G401.6 (cell line): Measurements from ENCODE around the gene SLC41A1.
"Not testable (repeated sequence)": the region's sequence is repeated elsewhere in the genome, so short reads cannot be mapped to it uniquely, and the experiment has no call there.

ENCODE experiments used
- FAIRE-seq: peaks from 2 replicates; lab custom pipeline; 2012; peaks lifted over from hg19 to GRCh38; lab: Jason Lieb, UNC

Gene SLC41A1

DNA sequence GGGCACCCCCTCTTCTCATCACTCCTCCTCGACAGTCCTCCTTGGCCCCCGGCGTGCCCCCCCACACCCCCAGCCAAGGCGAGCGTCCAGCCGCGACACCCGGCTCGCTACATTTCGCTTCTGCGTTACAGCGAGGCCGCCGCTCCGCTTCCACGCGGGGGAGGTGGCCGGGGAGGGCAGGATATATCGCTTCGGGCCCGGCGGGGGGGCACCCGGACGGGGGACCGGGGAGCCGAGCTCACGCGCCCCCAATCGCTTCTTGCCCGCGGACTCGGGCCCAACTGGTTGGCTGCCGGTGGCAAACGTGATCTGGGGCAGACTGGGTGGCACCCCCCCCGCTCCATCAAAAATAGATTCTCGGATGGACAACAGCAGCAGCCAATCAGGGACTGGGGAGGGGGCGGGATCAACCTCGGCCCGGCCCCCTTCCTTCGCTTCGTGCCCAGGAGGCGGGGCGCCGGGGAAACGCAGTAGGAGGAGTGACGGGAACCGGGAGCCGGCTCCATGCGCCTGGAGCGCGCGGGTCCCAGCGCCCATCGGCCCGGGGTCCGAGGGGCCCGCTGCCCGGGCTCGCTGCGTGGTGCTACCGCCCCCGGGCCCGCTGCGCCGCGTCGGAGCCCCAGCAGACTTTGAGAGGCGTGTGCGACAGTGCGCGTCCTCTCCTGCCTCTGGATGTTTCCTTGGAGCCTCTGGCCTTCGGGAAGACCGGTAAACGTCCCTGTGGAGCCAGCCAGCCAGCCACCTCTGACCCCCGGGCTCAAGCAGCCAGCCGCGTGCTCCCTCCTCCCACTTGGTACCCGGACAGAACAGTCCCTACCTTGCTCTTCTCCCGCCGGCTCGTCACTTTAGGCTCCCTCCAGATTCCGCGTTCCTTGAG, at the start of gene SLC41A1:
Gene SLC41A1 (minus strand): TSS at position 321 of the 877 bp plus-strand sequence. CDS start 2,757 bp downstream, outside the sequence.
- peak; percentile 87 for FAIRE-seq

DNA sequence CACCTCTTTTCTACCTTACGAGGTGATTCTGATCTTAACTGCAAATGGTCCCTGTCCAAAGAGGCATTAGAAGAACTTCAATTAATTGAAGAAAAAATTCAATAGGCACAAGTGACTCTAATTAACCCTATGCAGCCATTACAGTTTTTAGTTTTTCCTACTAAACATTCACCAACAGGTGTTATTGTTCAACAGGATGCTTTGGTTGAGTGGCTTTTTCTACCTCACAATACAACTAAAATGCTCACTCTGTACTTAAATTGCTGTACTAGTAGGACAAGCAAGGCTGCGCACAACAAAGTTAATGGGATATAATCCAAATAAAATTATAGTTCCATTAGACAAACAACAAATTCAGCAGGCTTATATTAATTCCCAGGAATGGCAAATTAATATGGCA, 48.5 kb upstream of the SLC41A1 start:
- FAIRE-seq, result no peak

GRCh38 chr1:205858141-205858961, 45.4 kb upstream of the SLC41A1 start:
- FAIRE-seq, result no peak

- not testable (repeated sequence) for FAIRE-seq
Observed at GRCh38 chr1:205857501-205857900, 44.5 kb upstream of the SLC41A1 start.

- no peak for FAIRE-seq
Observed at GRCh38 chr1:205856433-205856832, 43.4 kb upstream of the SLC41A1 start.

DNA sequence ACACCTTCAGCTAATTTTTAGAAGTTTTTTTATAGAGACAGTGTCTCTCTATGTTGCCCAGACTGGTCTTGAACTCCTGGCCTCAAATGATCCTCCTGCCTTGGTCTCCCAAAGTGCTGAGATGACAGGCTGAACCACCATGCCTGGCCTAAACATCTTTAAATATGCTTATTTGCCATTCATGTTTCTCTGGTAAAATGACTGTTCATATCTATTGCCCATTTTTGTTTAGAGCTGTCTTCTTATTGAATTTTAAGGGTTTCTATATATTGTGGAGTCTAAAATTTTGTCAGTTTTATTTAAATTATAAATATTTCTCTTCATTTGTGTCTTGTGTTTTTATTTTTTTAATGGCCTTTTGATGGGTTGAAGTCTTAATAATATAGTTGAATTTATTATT, 40.0 kb upstream of the SLC41A1 start:
- FAIRE-seq, result no peak

DNA sequence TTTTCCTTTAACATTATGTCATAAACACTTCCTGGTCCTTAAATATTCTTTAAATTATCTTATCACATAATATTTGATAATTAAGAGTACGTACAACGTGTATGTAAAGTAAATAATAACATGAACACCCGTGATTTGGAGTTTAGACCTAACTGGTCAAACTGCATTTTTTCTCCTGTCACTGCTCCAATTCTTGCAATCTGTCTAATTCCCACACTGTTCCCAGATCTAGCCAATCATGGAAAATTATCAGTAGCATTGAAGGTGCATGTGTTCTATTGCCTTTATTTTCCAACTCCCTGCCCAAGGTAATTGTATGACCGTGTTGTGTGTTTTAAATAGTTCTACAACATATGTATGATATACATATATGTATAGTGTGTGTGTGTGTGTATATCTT, 39.0 kb upstream of the SLC41A1 start:
- FAIRE-seq, result no peak

DNA sequence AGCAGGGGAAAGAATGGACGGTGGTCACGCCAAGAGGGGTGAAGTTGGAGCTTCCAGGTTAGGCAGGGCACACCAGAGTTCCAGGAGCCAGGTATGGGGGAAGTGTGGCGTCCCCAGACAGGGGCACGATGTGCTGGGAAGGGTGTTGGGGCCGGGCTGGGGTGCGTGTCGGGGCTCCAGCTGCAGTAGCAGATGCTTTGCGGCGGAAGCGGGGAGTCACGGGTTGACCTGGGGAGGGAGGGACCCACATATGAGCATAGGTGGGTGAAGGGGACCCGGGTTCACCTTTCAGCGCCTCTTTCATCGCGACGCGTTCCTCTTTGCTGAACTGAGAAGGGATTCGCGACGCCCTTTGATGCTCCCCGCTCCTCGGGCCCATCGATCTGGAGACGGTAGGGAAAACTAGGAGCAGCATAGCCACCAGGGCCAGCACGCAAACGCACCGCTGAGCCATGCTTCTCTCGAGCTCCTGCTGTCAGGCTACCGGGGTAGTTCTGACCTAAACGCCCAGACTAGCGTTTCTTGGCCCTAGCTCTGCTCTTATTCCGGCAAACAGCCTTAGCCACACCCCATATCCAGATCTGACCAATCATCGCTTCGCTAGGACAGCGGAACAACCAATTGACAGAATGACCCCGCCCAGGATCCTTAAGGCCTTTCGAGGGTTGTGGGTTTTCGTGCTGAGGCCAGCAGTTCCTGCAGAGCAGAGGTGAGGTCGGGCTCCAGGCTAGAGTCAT, 36.8 kb upstream of the SLC41A1 start, which contains the start of gene PM20D1:
Gene PM20D1 (minus strand): TSS at position 514 of the 737 bp plus-strand sequence. CDS start 60 bp downstream, at position 454.
- FAIRE-seq, result no peak

DNA sequence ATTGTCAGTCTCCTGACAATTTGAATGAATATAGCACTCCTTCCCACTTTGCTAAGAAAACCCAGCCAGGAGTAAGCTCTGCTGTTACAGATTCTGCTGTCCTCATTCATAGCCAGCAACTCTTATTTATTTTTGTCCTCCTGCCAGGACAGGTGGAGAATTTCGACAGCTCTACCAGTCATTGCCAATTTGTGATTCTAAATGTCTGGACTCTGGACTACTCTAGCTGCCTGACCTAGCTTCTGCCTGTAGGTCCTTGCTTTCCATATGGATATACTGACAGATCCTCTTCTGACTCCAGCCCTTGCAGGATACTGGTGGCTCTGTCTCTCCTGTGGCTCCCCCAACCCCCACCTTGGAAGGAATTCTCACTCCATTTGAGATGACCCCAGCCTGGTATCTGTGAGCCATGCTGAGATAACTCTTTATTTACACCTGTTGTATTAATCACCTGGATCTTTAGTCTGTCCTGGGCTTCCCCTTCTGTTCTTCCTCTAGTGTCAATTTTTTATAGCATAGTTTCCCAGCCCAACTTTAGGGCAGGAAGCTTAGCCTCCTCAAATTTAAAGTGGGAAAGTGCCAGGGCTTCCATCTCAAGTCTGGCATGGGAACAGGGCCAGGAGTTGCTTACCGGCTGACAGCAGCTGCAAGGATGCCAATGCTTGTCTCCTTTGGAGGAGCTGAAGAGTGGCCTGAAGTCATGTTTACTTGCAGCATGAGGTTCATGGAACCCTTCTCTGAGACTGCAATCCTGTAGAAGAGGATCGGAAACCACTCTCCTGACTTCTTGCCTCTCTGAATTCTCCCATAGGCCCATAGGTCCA, 30.2 kb upstream of the SLC41A1 start:
- FAIRE-seq, result no peak

- FAIRE-seq, result no peak
Observed at GRCh38 chr1:205842229-205842628, 29.2 kb upstream of the SLC41A1 start.

DNA sequence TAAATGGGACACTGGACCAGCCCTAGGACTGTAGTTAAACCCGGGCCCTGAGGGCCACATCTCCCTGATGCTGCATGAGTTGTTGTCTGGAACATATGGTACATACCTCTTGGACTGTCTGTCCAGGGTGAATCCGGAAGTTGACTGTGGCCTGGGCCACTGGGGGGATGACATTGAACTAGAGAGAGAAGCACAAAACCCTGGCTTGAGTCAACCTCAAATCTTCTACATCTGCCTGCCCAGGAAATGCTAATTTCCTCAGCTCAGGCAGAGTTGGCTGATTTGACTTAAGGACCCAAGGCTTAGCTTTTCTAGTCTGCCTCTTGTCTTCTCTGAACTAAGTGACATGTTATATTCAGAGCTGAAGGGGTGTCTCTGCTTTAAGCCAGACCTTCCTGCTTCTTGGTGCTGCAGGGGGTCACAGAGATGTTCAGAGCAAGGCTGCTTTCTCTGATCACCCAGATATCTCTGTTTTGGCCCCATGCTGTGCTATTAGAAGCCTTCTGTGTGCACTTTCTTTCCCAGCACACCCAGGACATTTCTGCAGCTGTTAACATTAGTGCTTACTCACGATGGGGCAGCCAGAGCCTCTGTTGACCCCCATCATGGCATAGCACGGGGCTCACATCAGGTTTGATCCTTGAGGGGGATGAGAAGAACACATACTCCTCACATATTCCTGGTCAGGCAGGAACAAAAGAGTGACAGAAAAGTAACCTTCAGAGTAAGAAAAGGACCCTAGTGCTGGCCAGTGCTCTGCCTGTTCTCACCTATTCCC, 27.3 kb upstream of the SLC41A1 start:
- FAIRE-seq, result no peak

DNA sequence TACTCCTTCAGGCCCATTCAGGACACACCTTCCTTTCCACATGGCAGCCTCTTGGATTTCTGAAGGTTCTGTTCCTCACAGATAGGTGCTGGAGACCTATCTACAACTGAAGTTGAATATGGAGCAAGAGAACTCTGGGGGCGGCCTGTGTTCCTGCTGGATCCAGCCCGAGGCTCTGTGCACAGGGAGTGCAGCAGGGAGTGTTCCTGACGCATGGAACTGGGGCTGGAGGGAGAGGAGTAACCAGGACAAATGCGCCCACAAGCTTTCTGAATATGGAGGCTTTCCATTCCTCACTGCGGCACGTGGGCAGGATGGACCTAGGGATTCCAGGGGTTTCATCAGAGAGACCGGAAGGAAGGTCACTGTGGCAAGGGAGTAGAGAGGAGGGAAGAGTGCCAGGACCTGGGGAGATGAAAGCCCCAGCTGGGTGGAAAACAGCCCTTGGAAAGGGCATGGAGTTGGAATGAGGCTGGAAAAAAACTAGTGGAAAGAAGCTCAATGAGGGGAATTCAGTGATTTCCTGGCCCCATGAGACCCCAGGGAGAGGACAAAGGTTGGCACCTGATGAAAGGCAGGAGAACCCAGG, 24.5 kb upstream of the SLC41A1 start:
- no peak for FAIRE-seq

GRCh38 chr1:205834751-205835150, 21.8 kb upstream of the SLC41A1 start:
- no peak for FAIRE-seq

GRCh38 chr1:205832326-205832751, 19.3 kb upstream of the SLC41A1 start:
- no peak for FAIRE-seq

DNA sequence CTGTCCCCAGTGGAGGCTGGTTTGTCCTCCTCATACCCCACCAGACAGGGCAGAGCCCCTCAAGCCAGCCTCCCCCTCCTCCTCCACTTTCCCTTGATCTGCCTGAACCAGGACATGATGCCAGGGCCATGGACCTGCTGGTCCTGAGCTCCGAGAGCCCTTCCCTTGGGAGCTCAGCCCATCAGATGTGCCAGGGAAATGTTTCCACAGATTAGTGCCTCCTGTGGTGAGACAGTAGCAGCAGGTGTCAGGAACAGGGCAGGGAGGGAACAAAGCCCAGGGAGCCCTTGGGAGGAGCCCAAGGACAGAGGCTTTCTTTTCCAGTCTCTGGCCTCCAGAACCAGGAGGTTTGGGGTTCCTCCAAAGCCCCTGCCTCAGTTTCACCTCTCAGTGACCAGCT, 14.6 kb upstream of the SLC41A1 start:
- no peak for FAIRE-seq

DNA sequence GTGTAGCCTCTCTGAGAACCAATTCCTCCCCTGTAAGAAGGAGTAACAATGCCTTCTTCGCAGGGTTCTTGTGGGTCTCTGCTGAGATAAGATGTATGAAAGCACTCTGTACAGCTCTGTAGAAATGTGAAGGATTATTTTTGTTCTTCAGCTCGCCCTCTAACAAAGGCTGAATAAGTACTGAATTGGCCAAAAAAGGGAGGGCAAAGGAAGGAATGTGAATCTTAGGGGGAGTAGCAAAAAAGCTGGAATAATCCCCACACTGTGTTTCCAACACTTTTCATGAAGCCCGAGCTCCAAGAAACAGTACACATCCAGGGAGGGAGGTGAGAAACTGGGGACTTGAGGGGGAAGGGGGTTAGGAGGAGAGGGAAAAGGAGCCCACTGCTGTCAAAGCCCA, 14.0 kb upstream of the SLC41A1 start:
- no peak for FAIRE-seq

GRCh38 chr1:205826016-205826806, 13.2 kb upstream of the SLC41A1 start:
- no peak for FAIRE-seq

DNA sequence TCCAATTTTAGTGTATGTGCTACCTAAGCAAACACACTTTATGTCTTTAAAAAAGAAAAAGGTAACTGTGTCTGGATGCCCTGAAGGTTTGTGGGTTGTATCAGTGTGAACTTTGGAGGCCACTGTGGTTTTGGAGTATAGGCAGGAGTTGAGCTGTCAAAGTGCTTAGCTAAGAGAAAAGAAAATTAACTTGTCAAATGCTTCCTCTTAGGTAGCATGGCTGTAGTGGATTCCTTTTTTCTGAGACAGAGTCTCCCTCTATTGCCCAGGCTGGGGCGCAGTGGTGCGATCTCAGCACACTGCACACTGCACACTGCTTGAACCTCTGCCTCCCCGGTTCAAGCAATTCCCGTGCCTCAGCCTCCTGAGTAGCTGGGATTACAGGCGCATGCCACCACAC, 11.2 kb upstream of the SLC41A1 start:
- no peak for FAIRE-seq

GRCh38 chr1:205823260-205823659, 10.3 kb upstream of the SLC41A1 start:
- not testable (repeated sequence) for FAIRE-seq
